HG03520 (cell line): ENCODE data around the gene GAB3.
A peak's percentile ranks its signal among the peaks of the same experiment; 100 is the strongest.

Source experiments
- ATAC-seq: cut with Tn5 transposase; IDR thresholded peaks from one replicate; pipeline ENCODE4 v1.9.1; 2021; ENCODE audit warnings: mild to moderate bottlenecking, moderate library complexity; ENCODE audit not compliant: unreplicated experiment

The GAB3 gene, protein sequence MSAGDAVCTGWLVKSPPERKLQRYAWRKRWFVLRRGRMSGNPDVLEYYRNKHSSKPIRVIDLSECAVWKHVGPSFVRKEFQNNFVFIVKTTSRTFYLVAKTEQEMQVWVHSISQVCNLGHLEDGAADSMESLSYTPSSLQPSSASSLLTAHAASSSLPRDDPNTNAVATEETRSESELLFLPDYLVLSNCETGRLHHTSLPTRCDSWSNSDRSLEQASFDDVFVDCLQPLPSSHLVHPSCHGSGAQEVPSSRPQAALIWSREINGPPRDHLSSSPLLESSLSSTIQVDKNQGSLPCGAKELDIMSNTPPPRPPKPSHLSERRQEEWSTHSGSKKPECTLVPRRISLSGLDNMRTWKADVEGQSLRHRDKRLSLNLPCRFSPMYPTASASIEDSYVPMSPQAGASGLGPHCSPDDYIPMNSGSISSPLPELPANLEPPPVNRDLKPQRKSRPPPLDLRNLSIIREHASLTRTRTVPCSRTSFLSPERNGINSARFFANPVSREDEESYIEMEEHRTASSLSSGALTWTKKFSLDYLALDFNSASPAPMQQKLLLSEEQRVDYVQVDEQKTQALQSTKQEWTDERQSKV

DNA sequence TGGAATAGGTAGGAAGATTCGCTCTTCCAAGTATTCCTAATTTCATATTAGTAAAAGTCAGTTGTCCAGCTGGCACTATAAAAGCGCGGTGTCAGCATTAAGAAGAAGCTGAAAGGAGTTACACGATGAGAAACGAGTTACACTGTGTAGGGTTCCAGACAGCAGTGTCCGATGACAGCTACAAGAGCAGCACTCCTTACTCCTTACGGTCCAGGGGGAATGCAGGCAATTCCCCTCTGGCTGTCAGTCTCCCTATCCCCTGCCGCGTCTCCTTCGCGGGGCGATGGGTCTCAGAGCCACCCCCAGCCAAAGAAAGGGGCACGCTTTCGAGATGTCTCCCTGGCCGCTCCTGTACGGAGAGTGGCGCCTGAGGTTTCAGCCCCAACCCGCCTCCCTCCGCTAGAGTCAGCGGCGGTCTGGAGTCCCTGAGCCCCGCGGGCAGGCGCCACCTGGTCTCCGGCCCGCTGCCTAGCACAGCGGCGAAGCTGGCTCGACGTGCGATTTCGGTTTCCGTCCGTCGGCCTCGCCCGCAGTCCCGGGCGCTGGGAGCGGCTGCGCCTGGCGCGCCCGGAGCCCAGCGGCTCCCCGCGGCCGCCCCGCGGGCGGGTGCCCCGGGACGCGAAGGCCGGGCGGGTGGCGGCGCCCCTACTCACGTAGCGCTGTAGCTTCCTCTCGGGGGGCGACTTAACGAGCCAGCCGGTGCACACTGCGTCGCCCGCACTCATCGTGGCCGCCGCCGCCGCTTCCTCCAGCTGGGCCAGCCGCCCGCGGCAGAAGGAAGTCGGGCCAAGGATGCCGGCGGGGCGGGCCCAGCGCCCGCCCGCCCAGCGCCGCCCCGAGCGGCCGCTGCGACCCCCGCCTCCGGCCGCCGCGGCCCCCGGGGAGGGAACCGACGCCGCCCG is at the start of gene GAB3:
Gene GAB3 (minus strand): TSS at position 777 of the 902 bp plus-strand sequence. CDS start 52 bp downstream, at position 725.
- peak; percentile 45 for ATAC-seq

DNA sequence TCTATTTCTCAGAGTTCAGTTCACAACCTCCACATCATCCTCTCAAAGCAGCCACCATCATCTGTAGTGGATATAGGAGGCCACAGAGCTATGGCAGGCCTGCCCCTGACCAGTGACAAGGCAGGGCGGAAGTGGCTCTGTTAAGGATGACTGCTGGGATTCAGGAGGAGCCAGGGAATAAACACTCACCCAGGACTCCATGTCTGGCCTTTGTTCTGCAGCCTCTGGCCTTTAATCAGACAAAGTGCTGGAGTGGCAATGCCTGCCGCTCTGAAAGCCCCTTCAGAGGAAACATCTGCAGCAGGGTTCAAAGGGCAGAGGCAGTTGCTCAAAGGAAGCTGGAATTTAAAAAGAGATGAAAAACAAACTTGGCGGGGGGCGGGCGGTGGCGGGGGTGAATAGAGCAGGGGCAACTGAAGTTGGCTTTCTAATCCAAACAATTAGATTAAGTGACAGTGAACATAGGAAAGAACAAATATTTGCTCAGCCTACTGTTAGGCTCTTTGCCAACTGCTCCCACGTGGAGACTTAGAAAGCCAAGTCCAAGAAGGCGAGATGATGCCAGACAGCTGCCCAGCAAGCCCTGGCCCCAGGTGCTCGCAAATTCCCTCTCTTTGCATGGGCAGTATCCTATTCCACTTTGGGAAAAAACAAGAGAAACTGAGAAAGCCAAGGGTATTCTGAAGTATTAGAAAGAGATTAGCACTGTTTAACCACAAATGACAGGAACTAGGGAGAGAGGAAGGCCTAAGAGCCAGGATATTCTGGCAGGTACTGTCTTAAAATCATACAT is 48.9 kb upstream of the GAB3 start:
- ATAC-seq: no peak

DNA sequence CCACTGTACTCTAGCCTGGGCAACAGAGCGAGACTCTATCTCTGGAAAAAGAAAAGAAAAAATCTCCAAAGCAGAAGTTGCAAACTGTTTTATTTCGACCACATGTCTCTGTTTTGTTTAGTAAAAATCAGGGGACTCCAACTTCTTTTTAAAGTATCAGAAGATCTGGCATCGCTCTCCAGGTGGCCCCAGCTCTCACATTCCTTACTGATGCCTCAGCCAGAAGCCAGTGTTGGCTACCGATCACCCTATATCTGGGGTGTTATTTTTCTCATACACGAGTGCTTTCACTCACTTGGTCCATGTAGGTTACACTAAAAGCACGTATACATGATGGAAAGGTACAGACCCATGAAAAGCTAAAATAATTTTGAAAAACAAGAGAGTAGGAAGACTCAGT is 46.1 kb upstream of the GAB3 start:
- no peak for ATAC-seq

DNA sequence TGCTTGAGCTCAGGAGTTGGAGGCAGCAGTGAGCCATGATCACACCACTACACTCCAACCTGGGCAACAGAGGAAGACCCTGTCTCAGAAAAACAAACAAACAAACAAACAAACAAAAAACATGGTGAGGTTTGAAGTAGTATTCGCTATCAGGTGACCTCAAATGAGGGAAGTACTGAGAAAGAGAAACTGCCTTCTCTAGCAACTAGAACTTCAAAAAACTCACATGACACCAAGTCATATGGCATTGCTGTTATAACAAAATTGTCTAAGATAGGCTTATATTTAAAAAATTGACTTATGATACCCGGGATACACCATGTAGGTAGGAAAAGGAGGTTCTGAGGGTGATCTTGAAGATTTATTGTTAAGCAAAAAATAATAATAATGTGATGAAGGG is 44.1 kb upstream of the GAB3 start:
- no peak for ATAC-seq

DNA sequence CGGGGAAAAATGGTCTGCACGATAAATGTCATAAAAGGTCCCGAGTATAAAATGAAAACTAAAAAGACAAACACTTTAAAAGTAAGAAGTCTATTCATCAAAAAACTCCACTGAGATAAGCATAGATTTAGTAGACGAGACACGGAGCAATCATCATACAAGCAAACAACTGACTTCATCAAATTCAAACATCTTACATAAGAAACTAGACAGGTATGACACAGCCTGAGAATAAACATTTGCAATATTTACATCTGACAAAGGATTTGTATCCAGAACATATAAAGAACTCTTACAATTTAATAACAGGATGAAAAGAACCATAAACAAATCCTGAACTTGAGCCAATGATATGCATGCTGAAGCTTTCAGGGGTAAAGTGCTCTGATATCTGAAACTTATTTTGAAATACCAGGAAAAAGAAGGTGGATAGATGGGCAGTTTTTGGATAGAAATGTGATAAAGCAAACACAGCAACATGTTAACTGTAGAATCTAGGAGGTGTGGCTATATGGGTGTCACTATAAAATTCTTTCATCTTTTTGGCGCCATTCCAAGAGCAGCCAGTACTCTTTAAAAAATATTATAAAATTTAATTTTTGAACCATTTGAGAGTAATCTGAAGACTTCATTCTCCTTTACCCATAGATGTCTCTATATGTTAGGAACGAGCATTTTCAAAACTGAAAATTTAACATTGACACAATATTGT is 42.4 kb upstream of the GAB3 start:
- ATAC-seq: no peak

DNA sequence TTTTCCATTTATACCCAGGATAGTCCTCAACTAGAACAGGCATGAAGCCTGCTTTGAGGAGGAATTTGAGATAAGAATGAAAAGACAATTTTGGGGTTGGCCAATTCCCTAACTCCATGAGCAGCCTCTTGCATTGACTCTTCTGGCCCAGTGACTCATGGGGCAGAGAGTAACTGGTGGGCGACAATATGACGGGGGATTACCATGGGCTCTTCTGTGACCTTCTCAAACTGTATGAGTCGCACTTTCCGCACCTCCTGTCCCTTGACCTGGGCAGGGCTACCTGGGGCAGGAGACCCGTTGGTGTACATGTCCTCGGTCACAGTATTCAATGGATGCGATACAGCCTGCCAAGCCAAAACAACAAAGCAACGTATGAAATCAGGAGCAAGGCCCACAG is 41.1 kb upstream of the GAB3 start:
- ATAC-seq: no peak

DNA sequence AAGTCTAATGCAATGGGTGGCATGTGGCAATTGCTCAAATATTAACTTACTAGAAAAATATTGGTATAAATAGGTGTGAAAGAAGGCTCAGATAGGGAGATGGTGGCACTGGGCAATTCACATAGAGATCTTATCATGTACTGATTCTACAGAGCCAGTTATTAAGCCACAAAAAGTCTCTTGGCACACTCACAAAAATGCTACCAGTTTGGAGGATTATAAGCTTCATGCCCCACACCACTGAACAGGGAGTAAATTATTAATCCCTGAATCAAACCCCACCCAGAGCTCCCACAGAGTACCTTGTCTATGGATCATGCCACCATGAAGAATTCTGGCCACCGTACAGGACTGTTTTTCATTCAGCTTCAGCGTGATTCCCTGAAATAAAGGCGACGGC is 40.6 kb upstream of the GAB3 start:
- no peak for ATAC-seq

DNA sequence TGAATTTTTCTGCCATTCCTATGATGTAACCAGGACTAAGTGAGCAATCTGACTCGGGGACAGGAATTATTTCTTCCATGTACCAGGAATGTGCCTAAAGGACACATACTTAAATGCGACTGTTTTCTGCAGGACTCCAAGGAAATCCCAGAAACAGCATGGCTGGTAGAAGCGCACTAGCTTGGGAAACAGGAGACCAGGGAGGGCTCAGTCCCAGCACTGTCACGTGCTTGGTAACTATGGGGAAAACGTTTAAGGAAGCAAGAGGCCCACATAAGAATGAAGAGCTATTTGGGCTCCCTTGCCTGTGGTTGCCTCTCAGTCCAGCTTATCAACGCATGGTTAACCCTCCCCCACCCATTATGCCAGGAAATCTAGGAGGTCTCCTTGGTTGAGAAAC is 34.8 kb upstream of the GAB3 start:
- ATAC-seq: no peak

DNA sequence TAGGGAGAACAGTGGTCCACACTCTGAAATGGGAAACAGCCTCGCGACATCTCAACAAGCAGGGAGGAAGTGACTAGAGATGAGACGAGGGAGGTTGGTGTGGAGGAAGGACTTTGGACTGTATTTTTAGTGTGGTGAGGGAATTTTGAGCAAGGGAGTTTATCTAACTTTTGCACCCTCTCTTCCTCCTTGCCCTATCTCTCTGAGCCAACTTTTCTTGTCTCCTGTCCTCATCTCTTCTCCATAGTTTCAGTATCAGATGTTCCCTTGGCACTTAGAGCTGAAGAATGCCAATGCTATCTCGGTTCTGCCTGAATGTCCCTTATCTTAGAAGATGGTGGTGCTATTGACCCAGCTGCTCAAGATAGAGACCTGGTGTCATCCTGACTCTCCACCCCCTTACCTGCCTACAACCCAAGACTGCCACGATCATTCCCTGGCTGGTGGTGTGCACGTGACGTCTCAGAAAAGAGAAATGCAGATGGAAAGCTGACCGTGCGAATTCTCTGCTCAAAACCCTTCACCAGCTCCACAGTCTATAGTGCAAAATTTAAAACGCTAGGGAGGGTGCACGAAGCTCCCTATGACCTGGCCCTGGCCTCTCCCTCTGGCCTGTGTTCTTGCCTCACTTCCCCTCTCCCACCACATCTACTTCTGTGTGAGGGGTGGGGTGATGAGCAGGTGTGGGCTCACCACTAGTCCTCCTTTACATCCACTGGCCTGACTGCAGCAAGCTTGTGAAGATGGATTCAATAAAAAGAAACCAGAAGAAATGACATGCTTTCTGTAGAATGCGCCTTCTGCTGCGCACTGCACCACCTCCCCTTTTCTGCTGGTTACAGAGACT is 33.5 kb upstream of the GAB3 start:
- ATAC-seq: no peak

DNA sequence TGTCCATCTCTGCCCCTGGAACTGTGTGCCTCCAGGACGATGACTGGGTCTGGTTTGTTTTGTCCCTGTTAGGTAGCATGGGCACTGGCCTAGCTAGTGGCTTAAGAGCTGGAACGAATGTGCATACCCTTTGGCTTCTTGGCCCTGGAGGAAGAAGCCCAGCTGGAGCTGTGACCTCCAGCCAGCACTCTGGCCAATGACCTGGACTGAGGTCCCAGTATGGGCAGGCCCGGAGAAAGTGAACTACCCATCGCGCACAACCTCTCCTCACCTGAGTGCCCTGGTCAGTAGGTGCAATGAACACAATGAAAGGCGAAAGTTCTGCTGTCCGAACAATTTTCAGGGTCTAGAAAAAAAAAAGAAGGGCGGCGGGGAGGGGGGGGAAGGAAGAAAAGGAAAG is 30.1 kb upstream of the GAB3 start:
- ATAC-seq: no peak

DNA sequence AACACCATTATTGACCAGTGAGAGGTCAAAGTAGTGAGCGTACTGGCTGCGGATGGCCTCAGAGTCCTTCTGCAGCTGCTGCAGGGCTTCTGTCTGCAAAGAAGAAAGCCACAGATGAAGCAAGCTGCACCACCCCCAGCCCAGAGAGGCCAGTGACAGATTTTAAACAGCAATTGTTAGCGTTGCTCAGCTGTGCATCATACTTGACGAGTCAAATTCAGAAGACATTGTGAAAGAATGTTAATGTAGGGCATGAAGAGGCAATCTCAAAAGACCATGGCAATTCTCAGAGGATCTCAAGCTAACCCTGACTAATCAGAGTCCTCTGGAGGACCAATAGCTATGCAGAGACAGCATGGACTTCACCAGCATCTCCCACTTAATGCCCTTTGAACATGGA is 28.4 kb upstream of the GAB3 start:
- ATAC-seq: no peak

DNA sequence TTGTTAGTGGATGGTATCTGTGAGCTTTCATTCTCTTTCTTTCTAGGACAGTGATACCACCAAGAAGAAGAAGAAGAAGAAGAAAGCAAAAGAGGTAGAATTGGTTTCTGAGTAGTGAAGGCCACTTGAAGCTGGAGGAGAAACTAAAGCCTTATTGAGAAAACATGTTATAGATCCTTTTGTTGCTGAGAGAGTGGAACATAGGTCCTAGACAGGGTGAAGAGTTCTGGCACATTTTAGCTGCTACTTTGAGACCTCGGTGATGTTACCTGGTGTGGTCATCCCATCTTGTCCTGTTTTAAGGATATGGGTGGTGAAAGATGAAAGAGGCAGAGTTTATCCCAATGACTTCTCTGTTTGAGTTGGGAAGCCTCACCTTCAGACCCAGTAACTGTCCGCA is 25.9 kb upstream of the GAB3 start:
- ATAC-seq: no peak

DNA sequence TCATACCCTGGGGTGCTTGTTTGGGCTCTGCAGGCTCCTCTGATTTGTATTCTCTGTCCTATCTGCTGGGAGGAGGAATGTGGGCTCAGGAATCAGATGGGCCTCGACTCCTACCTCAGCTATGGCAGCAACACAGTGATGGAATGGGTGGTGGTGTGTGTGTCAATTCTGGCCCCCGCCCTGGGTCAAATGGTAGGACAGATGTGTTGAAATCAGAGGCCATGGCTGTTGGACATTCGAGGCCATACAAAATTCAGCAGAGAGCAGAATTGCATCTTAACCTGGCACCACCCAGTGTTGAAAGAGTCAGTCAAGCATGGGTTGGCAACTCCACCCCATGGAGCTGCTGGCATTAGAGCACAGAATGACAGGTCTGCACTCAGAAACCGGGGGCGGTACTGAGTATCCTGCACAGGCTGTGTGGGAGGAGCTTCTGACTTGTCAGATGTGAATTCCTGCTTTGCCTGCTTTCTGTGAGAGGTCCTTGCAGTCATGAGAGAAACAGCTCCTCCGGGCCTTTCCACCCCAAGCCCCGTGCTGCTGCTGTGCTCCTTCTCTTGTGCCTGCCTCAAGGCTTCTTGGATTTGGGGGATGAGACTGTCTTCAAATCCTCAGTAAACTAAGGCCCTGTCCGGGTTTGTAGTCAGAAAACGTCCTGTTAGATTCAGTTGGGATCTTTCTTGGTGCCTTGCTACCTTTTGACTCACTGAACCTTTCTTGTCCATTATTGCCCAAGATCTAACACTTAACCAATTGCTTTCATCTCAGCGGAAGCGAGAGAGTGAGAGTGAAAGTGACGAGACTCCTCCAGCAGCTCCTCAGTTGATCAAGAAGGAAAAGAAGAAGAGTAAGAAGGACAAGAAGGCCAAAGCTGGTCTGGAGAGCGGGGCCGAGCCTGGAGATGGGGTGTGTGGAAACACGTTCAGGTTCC is 24.8 kb upstream of the GAB3 start:
- no peak for ATAC-seq

DNA sequence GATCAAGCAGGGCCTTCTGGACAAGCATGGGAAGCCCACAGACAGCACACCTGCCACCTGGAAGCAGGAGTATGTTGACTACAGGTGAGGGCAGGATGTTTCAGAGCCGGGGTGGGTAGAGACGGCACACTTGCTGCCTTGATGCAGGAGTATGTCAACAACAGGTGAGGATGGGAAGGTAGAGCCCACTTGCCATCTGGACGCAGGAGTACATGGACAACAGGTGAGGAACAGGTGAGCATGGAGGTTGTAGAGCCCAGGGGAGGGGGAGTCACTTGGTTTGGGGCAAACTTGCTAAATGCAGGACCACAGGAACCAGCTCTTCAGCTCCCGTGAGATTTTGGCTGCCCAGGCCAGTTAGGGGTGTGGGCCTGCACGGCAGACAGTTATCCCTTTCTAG is 23.7 kb upstream of the GAB3 start:
- ATAC-seq: no peak

DNA sequence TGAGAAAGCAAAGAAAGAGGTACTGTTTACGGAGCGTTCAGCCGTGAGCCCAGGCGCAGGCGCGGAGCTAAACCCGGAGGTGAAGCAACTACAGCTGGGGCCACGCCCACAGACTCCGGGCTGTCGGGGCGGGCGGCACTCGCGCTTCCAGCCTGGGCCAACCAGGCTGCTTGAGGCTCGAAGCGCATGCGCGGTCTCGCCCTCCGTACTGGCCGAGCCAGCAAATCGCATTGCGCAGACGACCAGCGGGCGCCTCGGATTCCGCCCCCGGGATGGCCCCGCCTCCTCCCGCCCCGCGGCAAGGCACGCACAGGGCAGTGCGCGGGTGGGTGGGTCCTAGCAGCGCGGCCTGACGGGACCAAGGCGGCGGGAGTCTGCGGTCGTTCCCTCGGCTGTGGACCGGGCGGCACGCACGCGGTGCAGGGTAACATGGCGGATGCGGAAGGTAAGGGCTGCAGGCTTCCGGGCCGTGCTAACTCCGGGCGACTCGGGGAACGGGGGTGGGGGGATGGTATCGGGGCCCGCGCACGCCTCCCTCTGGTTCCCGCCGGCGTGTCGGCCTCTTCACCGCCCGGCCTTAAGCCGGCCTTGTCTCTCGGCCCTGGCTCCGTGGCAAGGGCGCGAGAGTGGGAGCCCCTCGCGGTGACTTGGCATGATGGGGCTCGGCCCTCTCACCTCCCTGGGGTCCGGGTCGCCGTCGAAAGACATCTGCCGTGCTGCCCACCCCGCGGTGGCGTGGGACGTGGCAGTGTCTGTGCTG is 11.8 kb upstream of the GAB3 start, which contains the start of gene DKC1:
Gene DKC1 (plus strand): TSS at position 328 of the 760 bp plus-strand sequence. CDS start 102 bp downstream, at position 430.
- peak; percentile 83 for ATAC-seq

DNA sequence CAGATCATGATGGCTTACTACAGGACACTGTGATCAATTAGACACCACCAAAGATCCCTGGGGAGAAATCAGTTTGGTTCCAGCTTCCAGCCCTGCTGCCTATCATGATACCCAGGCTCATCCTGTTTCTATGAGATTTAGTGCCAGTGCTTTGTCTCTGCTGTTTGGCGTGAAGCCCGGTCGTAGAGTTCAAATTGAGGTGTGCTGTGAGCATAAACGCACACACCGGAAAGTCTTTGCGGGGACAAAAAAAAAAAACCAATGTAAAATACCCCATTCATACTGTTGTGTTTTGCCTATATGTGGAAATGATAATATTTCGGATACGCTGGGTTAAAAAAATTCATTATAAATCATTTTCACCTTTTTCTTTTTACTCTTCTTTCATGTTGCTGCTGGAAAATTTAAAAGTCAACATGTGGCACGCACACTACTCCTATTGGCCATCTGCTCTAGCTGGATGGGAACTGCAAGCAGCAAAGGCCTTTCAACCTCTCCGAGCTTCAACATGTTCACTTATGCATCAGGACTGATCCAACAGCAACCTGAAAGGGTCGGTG is 11.2 kb upstream of the GAB3 start:
- no peak for ATAC-seq

DNA sequence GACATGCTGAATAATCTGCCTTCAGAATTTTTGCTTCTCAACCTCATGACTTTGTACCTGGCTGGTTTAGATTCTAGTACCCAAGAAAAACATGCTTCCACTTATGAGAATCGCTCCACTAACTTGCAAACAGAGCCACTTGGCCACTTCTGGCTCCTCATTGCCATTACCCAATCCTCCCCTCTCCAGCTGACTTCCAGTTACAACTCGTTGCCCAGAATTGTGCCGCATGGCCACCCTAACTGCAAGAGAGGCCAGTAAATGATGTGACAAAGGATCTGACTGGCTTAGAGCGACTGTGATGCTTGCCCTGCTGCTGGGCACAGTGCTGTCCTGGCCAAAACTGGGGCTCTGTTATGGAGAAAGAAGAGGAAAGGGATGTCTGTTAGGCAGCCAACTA is 7.8 kb upstream of the GAB3 start:
- no peak for ATAC-seq
